GM08714 (cell line): Measurements from ENCODE around the gene XXYLT1.
"Not testable (repeated sequence)": the region's sequence is repeated elsewhere in the genome, so short reads cannot be mapped to it uniquely, and the experiment has no call there.

Experiments
- H3K4me3 ChIP-seq: fragments of 200-500 bp; sonication (Bioruptor generic); 2 replicates; pipeline ENCODE4 v1.5.1; 2014; ENCODE audit warnings: mild to moderate bottlenecking, low read length, inconsistent platforms
- ZNF274 ChIP-seq: IDR thresholded peaks from 2 replicates; pipeline ENCODE4 v1.6.1; 2012; ENCODE audit warnings: mild to moderate bottlenecking, low read depth, low read length

The XXYLT1 gene, protein sequence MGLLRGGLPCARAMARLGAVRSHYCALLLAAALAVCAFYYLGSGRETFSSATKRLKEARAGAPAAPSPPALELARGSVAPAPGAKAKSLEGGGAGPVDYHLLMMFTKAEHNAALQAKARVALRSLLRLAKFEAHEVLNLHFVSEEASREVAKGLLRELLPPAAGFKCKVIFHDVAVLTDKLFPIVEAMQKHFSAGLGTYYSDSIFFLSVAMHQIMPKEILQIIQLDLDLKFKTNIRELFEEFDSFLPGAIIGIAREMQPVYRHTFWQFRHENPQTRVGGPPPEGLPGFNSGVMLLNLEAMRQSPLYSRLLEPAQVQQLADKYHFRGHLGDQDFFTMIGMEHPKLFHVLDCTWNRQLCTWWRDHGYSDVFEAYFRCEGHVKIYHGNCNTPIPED

DNA sequence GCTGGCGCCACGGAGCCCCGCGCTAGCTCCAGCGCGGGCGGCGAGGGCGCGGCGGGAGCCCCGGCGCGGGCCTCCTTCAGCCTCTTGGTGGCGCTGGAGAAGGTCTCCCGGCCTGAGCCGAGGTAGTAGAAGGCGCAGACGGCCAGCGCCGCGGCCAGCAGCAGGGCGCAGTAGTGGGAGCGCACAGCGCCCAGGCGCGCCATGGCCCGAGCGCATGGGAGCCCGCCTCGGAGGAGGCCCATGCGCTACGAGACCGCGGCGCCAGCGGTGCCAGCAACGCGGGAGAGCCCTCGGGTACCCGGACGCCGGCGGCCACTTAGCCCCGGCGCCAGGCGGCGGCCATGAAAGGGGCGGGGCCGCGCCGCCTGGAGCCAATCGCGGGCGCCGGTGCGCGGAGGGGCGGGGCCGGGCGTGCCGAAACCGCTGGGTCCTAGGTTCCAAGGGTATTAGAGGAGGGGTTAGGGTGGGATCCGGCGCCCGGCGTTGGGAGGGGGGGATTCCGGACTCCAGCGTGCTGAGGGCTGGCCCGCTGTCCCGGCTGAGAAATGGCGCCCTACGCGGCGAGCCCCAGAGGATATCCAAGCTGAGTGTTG lies at the start of gene XXYLT1:
Gene XXYLT1 (minus strand): TSS at position 343 of the 593 bp plus-strand sequence. CDS start 101 bp downstream, at position 242.
- no peak for TF ChIP-seq ZNF274
- H3K4me3 ChIP-seq: peak within 1 kb of the TSS; percentile 93

DNA sequence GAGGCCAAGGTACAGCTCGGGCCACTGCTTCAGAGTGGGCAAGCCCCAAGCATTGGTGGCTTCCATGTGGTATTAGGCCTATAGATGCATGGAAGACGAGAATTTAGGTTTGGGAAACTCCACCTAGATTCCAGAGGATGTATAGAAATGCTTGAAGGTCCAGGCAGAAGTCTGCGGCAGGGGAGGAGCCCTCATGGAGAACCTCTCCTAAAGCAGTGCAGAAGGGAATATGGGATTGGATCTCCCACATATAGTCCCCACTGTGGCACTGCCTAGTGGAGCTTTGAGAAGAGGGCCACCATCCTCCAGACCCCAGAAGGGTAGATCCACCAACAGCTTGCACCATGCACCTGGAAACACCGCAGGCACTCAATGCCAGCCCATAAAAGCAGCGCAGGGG lies 48.1 kb upstream of the XXYLT1 start:
- no peak overlapping the region for H3K4me3 ChIP-seq
- TF ChIP-seq ZNF274: no peak

DNA sequence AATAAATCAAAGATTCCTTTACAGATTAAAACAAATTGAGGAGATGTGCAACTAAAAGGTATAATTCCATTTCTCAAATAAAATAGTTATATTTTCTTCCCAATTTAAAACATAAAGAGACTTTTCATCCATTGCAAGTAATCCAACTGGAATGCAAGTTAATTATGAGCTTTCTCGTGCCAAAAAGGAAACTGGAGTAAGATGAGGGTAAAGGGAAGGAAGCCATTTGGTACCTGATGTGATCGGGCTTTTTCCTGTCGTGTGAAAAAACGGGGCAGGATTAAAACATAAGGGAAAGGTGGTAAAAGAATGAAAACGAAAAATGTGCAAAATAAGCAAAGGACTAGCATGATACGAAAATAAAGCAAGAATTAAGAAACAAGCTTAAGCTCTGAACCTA lies 41.8 kb upstream of the XXYLT1 start:
- no peak overlapping the region for H3K4me3 ChIP-seq
- no peak for TF ChIP-seq ZNF274

DNA sequence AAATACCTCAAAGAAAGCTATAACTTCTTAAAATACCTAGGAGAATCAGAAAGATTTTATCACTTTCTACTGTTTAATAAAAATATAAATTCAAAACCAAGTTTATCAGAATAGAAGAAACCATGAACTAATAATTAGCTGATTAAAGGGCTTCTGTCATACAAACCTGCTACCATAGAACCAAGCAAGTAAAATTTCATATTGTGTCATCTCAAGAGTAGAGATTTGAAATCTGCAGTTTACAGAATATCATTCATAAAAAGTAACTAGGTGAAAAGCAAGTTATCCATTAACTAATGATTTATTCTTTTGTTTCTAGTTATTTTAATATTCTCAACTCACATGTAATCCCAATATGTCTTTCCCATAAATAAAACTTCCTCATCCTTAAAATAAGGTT lies 36.8 kb upstream of the XXYLT1 start:
- TF ChIP-seq ZNF274: no peak
- no peak overlapping the region for H3K4me3 ChIP-seq

DNA sequence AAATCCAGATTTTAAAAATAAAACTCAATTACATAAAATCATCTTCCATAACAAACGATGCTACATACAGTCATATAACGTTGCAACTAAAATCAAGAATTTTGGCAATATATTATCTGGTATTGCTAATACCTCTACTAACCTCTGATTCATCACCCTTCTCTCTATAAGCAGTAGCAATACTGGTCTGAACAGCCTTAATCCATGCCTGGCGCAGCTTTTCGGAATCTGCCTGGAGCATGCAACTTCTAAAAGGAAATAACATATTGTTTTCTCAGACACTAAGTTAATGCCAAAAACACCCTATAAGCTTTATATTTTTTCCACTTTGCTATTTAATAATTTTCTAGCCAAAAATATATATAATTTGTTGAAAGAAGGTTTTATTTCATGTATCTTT lies 35.4 kb upstream of the XXYLT1 start:
- TF ChIP-seq ZNF274: no peak
- H3K4me3 ChIP-seq: no peak overlapping the region

DNA sequence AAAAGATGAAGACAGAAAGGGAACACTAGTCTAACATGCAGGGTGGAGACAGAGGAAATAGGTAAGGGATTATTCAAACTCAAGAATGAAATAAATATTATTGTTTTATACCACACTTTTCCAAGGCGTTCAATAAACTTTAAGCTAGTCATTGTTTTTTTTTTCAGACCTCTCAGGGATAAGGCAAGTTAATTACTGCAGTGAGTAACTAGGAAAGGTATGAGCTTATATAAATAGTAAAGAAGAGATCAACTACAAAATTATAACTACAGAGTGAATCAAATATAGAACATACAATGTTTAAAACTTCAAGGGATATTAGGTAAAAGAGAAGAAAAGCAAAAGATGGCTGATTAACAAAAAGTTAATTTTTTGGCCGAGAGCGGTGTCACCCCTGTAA lies 31.5 kb upstream of the XXYLT1 start:
- H3K4me3 ChIP-seq: no peak overlapping the region
- TF ChIP-seq ZNF274: no peak

DNA sequence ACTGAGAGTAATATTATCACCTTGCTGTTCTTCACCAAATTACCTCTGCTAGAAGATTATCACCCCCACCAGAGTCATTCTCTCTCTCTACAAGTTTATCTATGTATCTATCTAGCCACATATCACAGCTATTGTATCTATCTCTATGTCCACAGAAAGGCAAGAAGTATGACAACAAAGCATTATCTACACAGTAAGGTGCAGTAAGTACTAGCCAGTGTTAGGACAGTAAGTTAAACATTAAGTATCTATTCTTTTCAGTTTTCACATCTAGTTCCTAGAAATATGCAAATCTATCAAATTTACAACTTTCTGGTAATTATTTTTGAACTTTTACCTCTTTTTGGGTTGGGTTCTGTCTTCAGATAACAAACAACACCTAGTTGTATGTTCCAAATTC lies 26.5 kb upstream of the XXYLT1 start:
- no peak overlapping the region for H3K4me3 ChIP-seq
- TF ChIP-seq ZNF274: no peak

DNA sequence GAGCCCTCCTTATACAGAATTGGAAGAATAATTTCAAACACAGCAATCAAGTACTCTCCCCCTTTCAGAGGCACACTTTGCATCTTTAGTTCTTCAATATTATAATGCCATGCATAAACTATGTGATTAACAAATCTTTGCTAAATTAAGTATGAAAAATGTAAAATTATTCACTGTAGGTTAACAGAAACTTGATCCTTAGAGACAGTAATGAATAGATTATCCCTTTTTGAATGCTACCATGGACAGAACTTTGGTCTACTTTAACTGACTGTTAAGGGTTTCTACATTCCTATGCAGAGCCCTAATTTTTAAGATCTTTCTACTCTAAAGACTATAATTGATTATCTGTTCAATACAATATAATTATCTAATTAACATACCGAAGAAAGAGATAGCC lies 25.7 kb upstream of the XXYLT1 start:
- no peak for TF ChIP-seq ZNF274
- H3K4me3 ChIP-seq: no peak overlapping the region

DNA sequence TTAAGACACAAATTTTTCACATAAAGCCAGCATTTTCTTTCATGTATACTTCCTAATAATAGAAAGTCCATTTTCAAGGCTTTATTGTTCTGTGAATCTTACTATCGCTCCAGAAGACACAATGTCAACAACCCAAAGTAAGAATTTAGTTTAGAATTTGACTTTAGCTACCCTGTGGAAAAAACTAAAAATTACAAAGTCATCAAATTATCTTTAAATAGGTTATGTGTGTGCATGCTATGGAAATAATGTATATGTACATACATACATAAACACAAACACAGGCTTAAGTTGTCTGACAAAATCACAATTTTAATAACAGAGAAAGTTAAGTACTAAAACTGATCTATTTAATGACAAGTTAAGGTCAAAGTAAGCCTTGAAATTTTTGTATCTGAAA lies 20.2 kb upstream of the XXYLT1 start:
- no peak overlapping the region for H3K4me3 ChIP-seq
- no peak for TF ChIP-seq ZNF274

DNA sequence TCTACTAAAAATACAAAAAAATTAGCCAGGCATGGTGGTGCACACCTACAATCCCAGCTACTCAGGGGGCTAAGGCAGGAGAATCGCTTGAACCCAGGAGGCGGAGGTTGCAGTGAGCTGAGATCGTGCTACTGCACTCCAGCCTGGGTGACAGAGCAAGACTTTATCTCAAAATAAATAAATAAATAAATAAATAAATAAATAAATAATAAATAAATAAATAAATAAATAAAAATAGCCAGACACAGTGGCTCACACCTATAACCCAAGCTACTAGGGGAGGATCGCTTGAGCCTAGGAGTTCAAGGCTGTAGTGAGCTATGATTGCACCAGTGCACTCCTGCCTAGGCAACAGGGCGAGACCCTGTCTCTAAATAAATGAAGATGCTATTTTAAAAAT lies 19.7 kb upstream of the XXYLT1 start:
- H3K4me3 ChIP-seq: not testable (repeated sequence)

DNA sequence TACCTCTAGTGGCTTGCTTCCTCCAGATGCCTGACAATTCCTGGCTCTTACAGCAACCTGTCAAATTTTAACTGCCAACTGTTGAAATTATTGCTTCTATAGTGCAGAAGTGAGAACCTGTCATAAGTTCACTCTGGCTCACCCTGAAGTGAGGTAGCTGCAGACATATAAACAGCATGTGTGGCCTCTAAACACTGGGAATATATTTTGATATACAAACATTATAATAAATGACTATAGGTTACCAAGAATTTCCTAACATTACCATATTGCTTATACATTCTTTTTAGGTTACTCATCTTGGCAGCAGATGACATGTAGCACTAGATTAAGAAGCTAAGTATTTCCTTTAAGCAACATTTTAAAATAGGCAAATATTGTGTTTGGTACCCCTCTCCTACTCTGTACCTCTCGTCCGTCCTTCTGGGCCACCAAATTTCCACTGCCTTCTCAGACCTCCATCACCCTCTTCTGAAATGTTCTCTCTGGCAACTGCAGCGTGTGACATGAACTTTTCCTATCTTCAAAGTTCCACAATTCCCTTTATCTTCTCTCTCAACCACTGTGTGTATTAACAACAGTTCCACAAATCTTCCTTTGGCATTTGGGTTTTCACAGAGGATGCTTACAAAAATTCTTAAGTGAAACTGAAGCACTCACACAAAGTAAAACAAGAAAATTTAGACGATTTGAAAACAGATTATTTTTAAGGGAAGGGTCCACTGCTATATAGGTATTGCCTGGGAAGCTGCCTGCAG lies 15.3 kb upstream of the XXYLT1 start:
- no peak overlapping the region for H3K4me3 ChIP-seq
- TF ChIP-seq ZNF274: no peak

DNA sequence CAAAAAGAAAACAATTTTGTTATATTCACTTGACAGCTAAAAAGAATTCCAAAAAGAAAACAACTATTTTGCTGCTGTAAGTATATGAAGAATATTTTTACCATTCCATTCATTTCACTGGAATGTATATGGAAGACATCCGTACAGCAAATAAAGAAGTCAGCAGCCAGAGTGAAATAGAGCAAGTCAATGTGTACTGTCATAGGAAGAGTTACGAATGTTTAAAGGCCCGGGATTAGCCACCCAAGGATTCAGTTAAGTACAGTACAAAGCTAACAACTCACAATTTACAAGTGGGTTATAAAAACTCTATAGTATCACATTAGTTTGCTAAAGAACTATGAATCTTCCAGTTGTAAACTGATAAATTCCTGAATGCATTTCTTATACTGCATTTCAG lies 14.4 kb upstream of the XXYLT1 start:
- no peak for TF ChIP-seq ZNF274
- no peak overlapping the region for H3K4me3 ChIP-seq

DNA sequence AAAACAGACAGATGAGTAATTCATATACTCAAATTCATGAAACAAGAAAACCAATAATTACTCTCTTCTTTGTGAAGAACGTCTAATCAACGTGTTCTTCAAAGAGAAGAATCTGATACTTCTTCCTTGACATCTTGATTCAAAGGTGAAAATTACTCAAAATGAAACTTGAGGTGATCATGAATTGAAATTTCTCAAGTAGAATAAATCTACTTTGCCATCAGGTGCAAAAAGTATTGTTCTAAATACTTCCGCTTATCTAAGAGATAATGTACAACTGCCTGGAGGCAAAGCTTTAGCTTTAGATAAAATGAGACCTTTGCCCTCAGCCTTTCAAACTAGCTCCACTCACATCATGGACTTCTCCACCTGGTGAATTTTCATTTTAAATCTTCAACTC lies 13.9 kb upstream of the XXYLT1 start:
- no peak overlapping the region for H3K4me3 ChIP-seq
- no peak for TF ChIP-seq ZNF274

DNA sequence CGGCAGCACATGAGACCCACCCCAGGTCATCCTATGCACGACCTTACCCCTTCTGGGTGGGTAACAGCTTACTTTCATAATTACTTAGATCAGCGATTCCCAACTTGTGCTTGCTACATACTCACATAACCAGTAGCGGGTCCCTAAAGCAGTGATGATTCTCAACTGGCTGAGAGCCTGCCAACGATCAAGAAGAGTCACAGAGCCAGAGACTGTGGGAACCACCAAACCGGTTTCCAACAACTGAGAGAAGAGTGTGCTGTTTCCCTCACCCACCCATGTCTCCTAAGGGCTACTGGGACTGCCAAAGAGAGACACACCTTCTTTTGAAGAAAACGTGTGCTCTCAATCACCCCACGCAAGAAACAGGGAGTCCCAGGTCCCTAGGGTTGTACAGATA lies 12.0 kb upstream of the XXYLT1 start:
- TF ChIP-seq ZNF274: no peak
- no peak overlapping the region for H3K4me3 ChIP-seq
